Fibroblast of the aortic adventitia (primary cell): ENCODE results near the gene GKN1. TPM values are rescaled to one million over a fixed set of nuclear protein-coding genes. Genes with fewer than 3 reads are reported as not detected.

Experiments used
- DNase-seq: peaks from one replicate; pipeline ENCODE4 v3.0.0-alpha.2; 2010; ENCODE audit warnings: low read depth
- H3K4me3 ChIP-seq: 2 replicates; pipeline ENCODE4 v1.5.1; 2011; ENCODE audit warnings: low read depth, mild to moderate bottlenecking, control low read depth, low read length, moderate library complexity
- CTCF ChIP-seq: IDR thresholded peaks from 2 replicates; pipeline ENCODE4 v1.5.1; 2011; ENCODE audit warnings: mild to moderate bottlenecking, low read length, control low read depth, inconsistent platforms; ENCODE audit not compliant: insufficient read depth
- total RNA-seq: library from RNA; depleted of rRNA; stranded (reverse); fragments of >200 nt; gene quantifications from 2 replicates; pipeline ENCODE4 v1.2.3, GENCODE V29; 2012; ENCODE audit warnings: low replicate concordance

GKN1 gene
- total RNA-seq, 1 donor, result not detected

DNA sequence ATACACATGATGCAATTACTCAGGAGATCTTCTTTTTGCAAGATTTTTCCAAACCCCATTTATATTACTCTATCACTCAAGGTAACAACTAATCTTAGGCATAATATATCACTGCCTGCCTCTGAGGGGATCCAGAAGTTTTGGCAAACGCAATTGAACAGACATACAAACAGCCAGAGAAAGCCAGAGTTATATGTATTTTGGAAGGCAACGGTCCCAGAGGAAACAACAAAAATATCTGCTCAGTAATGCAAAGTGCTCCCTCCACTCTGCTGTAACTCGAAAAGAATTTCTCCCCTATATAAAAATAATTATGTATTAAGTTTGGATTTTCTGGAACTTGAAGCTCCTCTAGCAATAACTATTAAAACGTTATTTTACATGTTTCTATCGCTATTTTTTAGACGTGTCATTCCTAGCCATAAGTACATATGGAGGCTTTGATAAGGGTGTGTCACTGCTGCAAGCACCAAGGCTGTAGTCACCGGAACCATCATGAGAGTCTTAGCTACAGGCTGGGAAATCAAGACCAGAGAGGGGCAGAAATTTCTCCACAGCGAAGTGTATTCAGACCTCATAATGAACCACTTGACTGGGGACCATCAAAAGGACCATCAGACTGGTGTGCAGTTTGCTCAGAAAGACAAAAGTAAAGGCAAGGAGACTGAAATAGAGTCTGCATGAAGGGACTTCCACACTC, 3.7 kb upstream of the GKN1 start:
- TF ChIP-seq CTCF, result no peak
- peak; percentile 29 for DNase-seq
- H3K4me3 ChIP-seq, result no peak overlapping the region

DNA sequence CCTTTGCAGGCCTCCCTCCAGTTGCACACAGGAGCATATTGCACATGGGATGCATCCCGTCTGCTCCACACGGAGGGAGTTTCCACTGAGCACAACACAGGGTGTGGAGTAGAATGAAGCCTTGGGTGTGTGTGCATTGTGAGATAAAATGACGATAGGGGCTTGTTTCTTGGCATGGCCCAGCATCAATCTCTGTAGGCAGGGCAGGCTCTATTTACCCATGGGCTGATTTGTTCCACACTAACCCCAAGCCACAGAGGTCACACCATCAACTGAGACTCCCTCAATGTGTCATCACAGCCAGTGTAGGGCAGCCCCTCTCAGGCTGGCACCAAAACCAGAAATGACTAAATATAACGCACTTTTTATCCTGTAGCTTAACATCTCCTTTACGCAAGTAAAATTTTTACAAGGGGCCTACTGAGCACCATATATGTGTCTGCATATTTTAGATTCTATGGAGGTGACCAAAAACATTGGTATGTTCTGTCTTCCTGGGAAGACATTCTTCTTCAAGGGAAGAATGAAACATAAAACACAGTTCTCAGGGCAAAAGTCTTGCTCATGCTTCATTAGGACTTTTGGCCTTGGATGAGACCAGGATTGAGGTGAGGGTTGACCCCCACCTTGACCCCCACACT, 2.7 kb upstream of the GKN1 start:
- H3K4me3 ChIP-seq, result no peak overlapping the region
- no peak for TF ChIP-seq CTCF
- DNase-seq, result peak; percentile 91

- no peak for TF ChIP-seq CTCF
- peak; percentile 27 for DNase-seq
- no peak overlapping the region for H3K4me3 ChIP-seq
These were observed 670 bp downstream of the GKN1 start for GRCh38 chr2:68974946-68975665.

GRCh38 chr2:68975844-68976243, 1.4 kb downstream of the GKN1 start:
- H3K4me3 ChIP-seq, result no peak overlapping the region
- no peak for TF ChIP-seq CTCF

DNA sequence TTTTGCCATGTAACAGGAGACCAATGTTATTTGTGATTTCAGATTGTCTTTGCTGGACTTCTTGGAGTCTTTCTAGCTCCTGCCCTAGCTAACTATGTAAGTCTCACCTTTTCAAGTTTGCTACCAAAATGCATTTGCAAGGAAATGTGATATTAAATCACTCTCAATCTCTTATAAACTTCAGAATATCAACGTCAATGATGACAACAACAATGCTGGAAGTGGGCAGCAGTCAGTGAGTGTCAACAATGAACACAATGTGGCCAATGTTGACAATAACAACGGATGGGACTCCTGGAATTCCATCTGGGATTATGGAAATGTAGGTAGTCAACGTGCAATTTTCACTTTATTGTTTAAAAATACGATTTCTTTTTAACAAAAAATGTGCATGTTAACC, 3.0 kb downstream of the GKN1 start:
- no peak overlapping the region for H3K4me3 ChIP-seq
- no peak for DNase-seq
- TF ChIP-seq CTCF, result no peak

More at GRCh38 chr2:68975844-68976243, 1.4 kb downstream of the GKN1 start:
- no peak for DNase-seq

GRCh38 chr2:68978098-68978497, 3.7 kb downstream of the GKN1 start:
- no peak overlapping the region for H3K4me3 ChIP-seq
- DNase-seq, result no peak
- TF ChIP-seq CTCF, result no peak
